Umbilical cord (tissue), 2 donors: ENCODE data around the gene ZBTB40. TPM values are rescaled to one million over a fixed set of nuclear protein-coding genes. Genes with fewer than 3 reads are reported as not detected.

ENCODE experiments used
- DNase-seq: peaks from one replicate; pipeline ENCODE4 v3.0.0-alpha.2; 2015; ENCODE audit warnings: low spot score
- total RNA-seq: library from RNA; depleted of rRNA; stranded (reverse); fragments of >200 nt; gene quantifications from one replicate; pipeline ENCODE4 v1.2.3, GENCODE V29; 2014; ENCODE audit warnings: low replicate concordance; ENCODE audit not compliant: insufficient read depth

Gene ZBTB40
- total RNA-seq, 1 donor from 2014 or later, result 10.8 TPM

GRCh38 chr1:22465671-22466070 is 14.0 kb downstream of the ZBTB40 start:
- no peak for DNase-seq

DNA sequence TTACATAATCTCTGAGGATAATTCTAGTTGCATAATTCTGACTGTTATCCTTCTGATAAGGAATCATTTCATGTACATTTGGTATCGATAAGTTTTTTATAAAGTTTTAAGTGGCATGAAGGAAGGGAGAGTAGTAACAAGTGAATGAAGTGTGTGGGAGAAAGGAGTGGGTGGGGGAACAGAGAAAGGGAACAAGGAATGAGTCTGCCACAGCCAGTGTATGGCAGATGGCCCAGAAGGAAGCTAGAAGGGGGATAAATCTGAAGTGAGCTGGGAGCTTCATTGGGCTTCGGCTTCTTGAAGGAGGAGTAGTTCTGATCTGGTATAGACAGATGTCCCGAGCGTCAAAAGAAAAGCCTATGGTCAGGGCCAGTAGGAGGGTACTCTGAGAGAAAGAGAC is 18.6 kb downstream of the ZBTB40 start:
- DNase-seq, result no peak

DNA sequence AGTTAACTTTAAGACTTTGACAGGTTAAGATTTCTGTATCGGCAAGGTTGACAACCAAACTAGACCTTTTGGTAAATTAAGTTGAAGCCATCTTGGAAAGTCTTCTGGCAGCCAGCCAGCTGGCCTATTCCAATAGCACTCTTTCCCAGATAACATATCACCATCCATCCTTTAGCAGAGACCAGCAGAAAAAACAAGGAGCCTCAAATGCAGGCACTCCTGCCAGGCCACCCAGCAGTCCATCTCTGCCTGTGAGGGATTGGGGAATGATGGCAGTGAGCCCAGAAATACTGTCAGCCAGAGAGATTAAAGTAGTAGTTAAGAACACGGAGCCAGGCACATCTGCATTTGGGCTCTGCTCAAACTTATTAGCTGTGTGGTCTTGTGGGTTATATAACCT is 19.4 kb downstream of the ZBTB40 start:
- peak; percentile 71 for DNase-seq

- DNase-seq, result no peak
Observed at GRCh38 chr1:22471610-22472009, 20.0 kb downstream of the ZBTB40 start.

- DNase-seq, result no peak
Observed at GRCh38 chr1:22472596-22472995, 20.9 kb downstream of the ZBTB40 start.

DNA sequence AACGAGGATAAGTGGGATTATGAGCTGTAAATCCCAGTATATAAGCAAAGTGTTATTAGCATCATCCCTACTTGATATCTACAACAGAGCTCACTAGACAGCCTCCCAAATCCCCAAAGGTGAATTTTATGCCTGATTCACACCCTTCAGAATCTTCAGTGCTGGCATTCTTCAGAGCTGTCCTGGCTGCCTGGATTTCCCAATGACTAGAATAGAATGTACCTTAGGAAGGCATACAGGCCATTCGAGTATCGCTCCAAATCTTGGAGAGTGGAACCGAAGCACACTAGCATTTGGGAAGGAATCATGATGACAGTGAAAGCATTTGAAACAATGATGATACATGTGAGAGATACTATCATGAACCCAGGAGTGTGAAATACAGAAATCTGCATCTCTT is 22.3 kb downstream of the ZBTB40 start:
- no peak for DNase-seq

DNA sequence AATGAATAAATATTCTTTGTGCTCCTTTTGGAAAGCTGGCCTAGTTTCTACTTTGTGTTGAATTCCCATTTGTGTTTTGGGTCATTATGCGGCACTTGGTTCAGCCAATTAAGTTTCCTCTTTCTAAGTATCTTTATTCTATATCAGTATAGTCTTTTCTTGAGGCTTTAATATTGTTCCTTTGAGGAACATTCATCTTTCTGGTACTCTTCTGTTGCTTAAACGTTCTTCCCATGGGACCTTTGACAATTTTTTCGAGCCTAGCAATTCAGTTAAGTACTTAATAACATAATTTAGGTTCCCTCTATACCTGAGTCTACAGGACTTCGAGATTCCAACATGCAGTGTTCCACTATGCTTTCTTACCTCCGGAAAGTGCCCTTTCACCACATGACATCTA is 24.9 kb downstream of the ZBTB40 start:
- no peak for DNase-seq

- DNase-seq, result no peak
Observed at GRCh38 chr1:22483121-22483520, 31.5 kb downstream of the ZBTB40 start.

- DNase-seq, result no peak
Observed at GRCh38 chr1:22484706-22485345, 33.2 kb downstream of the ZBTB40 start.

- no peak for DNase-seq
Observed at GRCh38 chr1:22485431-22485830, 33.8 kb downstream of the ZBTB40 start.

GRCh38 chr1:22487781-22488180 is 36.1 kb downstream of the ZBTB40 start:
- DNase-seq, result peak; percentile 93

DNA sequence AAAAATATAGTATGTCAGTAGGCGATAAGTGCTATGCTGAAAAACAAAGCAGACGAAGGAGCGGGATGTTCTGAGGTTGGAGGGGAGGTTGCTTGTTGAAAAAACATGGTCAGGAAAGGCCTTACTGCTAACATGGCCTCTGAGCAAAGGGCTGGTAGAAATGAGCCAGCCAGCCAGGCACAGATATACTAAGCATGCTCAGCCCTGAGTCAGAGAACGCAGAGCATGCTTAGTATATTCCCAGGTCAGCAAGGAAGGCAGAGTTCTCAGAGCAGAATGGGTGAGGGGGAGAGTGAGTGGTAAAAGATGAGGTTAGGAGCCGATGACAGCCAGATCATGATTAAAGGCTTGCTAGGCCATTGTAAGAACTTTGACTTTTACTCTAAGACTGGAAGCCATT is 36.7 kb downstream of the ZBTB40 start:
- peak; percentile 88 for DNase-seq

DNA sequence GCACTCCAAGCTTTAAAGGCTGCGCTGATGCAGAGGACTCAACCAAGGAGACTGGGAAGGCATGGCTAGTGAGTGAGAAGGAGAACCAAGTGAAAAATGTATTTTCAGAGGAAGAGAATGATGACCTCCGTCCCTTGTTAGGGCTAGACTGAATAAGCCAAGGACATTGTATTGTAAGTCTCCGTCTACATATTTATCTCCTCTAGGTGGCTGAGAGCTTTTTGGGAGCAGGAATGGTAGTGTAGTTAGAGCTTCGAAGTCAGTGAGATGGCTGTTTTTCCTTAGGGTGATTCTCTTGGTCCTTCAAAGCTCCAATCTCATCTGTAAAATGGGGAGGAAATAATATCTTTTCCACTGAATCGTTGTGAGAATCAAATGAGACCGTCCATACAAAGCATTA is 37.6 kb downstream of the ZBTB40 start:
- no peak for DNase-seq

DNA sequence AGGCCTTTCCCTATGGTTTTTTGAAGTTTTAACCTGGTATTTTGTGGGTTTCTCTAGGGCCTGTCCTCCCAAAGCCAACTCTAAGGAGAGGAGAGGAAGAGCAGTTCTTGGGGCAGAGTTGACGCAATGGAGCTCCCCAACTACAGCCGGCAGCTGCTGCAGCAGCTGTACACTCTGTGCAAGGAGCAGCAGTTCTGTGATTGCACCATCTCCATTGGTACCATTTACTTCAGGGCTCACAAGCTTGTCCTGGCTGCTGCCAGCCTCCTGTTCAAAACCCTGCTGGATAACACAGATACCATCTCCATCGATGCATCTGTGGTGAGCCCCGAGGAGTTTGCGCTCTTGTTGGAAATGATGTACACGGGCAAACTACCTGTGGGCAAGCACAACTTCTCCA is 38.2 kb downstream of the ZBTB40 start:
- DNase-seq, result no peak

DNA sequence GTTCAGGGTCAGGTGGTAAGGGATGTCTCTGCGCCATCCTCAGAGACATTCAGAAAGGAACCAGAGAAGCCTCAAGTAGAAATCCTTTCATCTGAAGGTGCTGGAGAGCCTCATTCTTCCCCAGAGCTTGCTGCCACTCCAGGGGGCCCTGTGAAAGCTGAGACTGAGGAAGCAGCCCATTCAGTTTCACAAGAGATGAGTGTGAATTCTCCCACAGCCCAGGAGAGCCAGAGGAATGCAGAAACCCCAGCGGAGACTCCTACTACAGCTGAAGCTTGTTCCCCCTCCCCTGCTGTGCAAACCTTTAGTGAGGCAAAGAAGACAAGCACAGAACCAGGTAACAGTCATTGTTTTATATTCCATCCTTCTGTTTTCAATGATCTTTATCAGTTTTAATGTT is 38.7 kb downstream of the ZBTB40 start:
- DNase-seq, result no peak

- DNase-seq, result no peak
Observed at GRCh38 chr1:22491995-22492715, 40.5 kb downstream of the ZBTB40 start.

DNA sequence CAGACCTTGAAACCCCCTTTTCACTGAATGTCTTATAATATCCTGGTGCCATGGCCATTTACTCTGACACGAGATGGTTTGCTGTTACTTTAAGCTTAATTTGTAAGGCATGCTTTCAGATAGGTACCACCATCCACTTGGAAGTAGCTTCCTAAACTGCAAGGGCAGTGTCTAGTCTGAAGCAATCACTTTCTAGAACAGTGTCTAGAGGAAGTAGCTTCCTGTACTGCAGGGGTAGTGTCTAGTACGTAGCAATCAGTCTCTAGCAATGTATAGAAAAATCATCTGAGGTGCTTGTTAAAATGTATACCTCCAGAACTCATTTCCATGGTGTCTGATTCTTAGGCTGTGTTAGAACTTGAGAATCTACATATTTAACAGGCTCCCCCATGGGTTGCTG is 42.5 kb downstream of the ZBTB40 start:
- no peak for DNase-seq

GRCh38 chr1:22494943-22495579 is 43.4 kb downstream of the ZBTB40 start:
- DNase-seq, result no peak

DNA sequence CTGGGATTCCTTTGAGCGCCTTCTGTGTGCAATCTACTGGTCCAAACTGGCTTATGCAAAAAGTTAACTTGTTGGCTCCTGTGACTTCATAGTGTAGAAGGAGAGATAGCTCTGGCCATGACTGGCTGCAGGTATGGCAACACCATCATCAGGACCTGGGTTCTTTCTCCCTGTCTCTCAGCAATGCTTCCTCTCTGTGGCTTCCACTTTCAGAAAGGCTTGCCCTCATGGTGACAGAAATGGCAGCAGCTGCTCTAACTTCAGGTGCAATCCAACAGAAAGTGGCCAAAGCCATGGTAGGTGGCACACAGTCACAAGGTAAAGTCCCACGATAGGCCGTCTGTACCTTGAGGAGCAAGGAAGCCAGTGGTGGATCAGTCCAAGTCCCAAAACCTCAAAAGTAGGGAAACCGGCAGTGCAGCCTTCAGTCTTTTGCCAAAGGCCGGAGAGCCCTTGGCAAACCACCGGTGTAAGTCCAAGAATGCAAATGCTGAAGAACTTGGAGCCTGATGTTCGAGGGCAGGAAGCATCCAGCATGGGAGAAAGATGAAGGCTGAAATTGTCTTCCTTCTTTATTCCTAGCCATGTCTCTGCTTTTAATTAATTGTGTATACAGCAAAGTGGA is 45.0 kb downstream of the ZBTB40 start:
- DNase-seq, result no peak

DNA sequence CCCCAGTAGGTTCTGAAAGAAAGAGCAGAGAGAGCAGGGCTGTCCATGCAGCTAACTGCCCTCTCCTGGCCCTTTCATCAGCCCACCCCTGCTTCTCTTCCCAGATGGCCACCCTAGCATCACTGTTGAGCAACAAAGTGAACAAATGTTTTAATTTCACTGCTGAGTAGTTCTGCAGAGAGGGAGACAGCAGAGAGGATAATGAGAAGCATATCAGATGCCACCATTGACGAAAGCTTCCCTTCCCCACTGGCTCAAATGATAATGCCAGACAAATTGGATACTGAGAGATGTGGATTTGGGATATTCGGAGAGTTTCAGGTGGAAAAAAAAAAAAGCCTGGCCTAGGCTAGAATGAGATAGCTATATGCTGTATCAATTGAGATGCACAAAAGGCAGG is 46.8 kb downstream of the ZBTB40 start:
- no peak for DNase-seq

- DNase-seq, result no peak
Observed at GRCh38 chr1:22500058-22500457, 48.4 kb downstream of the ZBTB40 start.

GRCh38 chr1:22500471-22500870 is 48.8 kb downstream of the ZBTB40 start:
- peak; percentile 25 for DNase-seq

- no peak for DNase-seq
Observed at GRCh38 chr1:22502202-22502601, 50.6 kb downstream of the ZBTB40 start.
